Stomach (tissue), 4 donors: ENCODE measurements around the gene ZFYVE21.

Experiments
- EP300 ChIP-seq: sonication (generic); formaldehyde crosslinking; IDR thresholded peaks from one replicate; pipeline ENCODE4 v1.6.1; 2017; ENCODE audit warnings: antibody characterized with exemption
- POLR2A ChIP-seq, 4 donors: fragments of 450-650 bp; IDR thresholded peaks; one replicate each; pipeline ENCODE4 v1.6.1; 2016; ENCODE audit warnings: antibody characterized with exemption in 4 of 4, control low read depth in 2 of 4, mild to moderate bottlenecking in 1 of 4, moderate library complexity in 1 of 4
- TF ChIP-seq, protein P1 (sequence below), 7 experiments: fragments of 450-650 bp in 4 of 7; fragments of 200-600 bp in 3 of 7; sonication (generic) in 3 of 7; IDR thresholded peaks; one replicate each; pipeline ENCODE4 v1.5.1; 2016 to 2019; ENCODE audit warnings: antibody characterized with exemption in 7 of 7, control low read depth in 2 of 7, mild to moderate bottlenecking in 1 of 7

DNA sequence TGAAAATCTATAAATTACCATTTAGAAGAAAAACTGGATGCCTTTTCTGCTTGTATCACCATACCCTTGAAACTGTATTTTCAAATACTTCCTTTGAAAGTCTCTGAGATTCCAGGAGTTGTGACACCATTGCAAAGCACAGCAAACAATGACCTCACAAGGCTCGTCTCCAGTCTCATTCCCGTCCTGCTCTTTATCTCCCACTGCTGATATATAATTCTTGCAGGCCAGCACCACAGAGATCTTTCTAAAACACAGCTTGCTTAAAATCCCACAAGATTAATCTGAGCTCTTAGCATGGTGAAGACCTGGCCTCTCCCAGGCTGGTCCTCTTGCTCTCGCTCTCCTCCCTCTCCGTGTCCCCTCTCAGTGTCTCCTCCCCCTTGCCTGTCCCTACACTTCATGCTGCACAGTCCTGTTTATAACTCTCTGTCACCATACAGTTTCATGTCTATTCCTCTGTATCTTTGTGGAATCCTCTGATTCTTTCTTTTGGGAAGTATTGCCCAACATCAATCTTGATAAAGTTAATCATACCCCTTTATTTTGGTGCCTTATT lies 51.8 kb downstream of the ZFYVE21 start:
- TF ChIP-seq, protein P1, sequence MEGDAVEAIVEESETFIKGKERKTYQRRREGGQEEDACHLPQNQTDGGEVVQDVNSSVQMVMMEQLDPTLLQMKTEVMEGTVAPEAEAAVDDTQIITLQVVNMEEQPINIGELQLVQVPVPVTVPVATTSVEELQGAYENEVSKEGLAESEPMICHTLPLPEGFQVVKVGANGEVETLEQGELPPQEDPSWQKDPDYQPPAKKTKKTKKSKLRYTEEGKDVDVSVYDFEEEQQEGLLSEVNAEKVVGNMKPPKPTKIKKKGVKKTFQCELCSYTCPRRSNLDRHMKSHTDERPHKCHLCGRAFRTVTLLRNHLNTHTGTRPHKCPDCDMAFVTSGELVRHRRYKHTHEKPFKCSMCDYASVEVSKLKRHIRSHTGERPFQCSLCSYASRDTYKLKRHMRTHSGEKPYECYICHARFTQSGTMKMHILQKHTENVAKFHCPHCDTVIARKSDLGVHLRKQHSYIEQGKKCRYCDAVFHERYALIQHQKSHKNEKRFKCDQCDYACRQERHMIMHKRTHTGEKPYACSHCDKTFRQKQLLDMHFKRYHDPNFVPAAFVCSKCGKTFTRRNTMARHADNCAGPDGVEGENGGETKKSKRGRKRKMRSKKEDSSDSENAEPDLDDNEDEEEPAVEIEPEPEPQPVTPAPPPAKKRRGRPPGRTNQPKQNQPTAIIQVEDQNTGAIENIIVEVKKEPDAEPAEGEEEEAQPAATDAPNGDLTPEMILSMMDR (IDR thresholded peaks at IDR 0.05): no peak
- TF ChIP-seq POLR2A (IDR thresholded peaks at IDR 0.05) (no peak), EP300 (no peak)
